Stimulated activated CD8-positive, alpha-beta memory T cell treated with anti-CD3 and anti-CD28 coated beads, Interleukin-4, amount 100 ng/mL, for 1 hour (primary cell): ENCODE measurements around the gene ATP6V0E2.
A peak's percentile ranks its signal among the peaks of the same experiment; 100 is the strongest.
"Not testable (repeated sequence)": the region's sequence is repeated elsewhere in the genome, so short reads cannot be mapped to it uniquely, and the experiment has no call there.

Experiments used
- DNase-seq, 2 donors: peaks; one replicate each; pipeline ENCODE4 v3.0.0-alpha.2; 2020; ENCODE audit warnings: low read depth in 2 of 2, low spot score in 1 of 2

ATP6V0E2 gene

GRCh38 chr7:149873074-149873969 is at the start of gene ATP6V0E2:
TSS of gene ATP6V0E2 (plus strand) at chr7:149873969. CDS start at chr7:149874066, 97 bp downstream.
- DNase-seq = peak; percentile 76 to 88

GRCh38 chr7:149824301-149824741 is 49.4 kb upstream of the ATP6V0E2 start:
- DNase-seq = no peak

GRCh38 chr7:149824748-149825566 is 48.8 kb upstream of the ATP6V0E2 start:
- no peak for DNase-seq

- no peak for DNase-seq
Measured at GRCh38 chr7:149825567-149826343, 48.0 kb upstream of the ATP6V0E2 start.

GRCh38 chr7:149826344-149827088 is 47.3 kb upstream of the ATP6V0E2 start:
- no peak for DNase-seq

GRCh38 chr7:149827089-149827981 is 46.4 kb upstream of the ATP6V0E2 start:
- DNase-seq = no peak

GRCh38 chr7:149828357-149829309 is 45.1 kb upstream of the ATP6V0E2 start:
- no peak for DNase-seq

GRCh38 chr7:149830527-149830926 is 43.2 kb upstream of the ATP6V0E2 start:
- DNase-seq = not testable (repeated sequence)

GRCh38 chr7:149830997-149831740 is 42.6 kb upstream of the ATP6V0E2 start:
- DNase-seq = no peak

- no peak for DNase-seq
Measured at GRCh38 chr7:149831741-149832219, 42.0 kb upstream of the ATP6V0E2 start.

- no peak for DNase-seq
Measured at GRCh38 chr7:149832332-149833041, 41.3 kb upstream of the ATP6V0E2 start.

GRCh38 chr7:149833495-149834130 is 40.2 kb upstream of the ATP6V0E2 start:
- DNase-seq = no peak

- DNase-seq = no peak
Measured at GRCh38 chr7:149834601-149835000, 39.2 kb upstream of the ATP6V0E2 start.

- DNase-seq = no peak
Measured at GRCh38 chr7:149836434-149836833, 37.3 kb upstream of the ATP6V0E2 start.

GRCh38 chr7:149837564-149838223 is 36.1 kb upstream of the ATP6V0E2 start:
- DNase-seq = no peak
